Endothelial cell of umbilical vein (primary cell): ENCODE data around the gene MIER3. TPM values are rescaled to one million over a fixed set of nuclear protein-coding genes. Genes with fewer than 3 reads are reported as not detected.

Experiments
- BruUV-seq: library from RNA; stranded (reverse); fragments of 400-500 nt; replicated peaks from 2 replicates; lab custom pipeline; 2021; lab: Mats Ljungman, UMichigan
- CTCF ChIA-PET: fragments of 300-600, 350-600 bp; sonication (Branson Sonifier 250); formaldehyde crosslinking; loops from one replicate; lab custom pipeline; 2021; ENCODE audit warnings: antibody characterized with exemption, inconsistent platforms; lab: Charles Lee
- POLR2A ChIA-PET: fragments of 300-600, 350-600 bp; sonication (Branson Sonifier 250); formaldehyde crosslinking; loops from one replicate; lab custom pipeline; 2021; ENCODE audit warnings: antibody characterized with exemption, inconsistent platforms; lab: Charles Lee
- DNase-seq: peaks from one replicate; pipeline ENCODE4 v3.0.0-alpha.2; 2011; ENCODE audit warnings: low read depth, low spot score
- FAIRE-seq: peaks from 2 replicates; lab custom pipeline; 2011; peaks lifted over from hg19 to GRCh38; lab: Jason Lieb, UNC
- H2AFZ ChIP-seq: 2 replicates; pipeline ENCODE4 v1.6.0; 2012; ENCODE audit warnings: low read depth, low read length, control low read depth, inconsistent platforms
- H3K27ac ChIP-seq: 2 replicates; pipeline ENCODE4 v1.5.1; 2011; ENCODE audit warnings: low read depth, mild to moderate bottlenecking, control low read depth, low read length, moderate library complexity; ENCODE audit not compliant: insufficient read depth
- H3K27me3 ChIP-seq, 2 experiments: 2 replicates each; pipeline versions ENCODE4 v1.6.0 to v1.6.1; 2011; ENCODE audit warnings: low read length in 2 of 2, mixed read lengths in 1 of 2; ENCODE audit not compliant: control insufficient read depth in 2 of 2, insufficient read depth in 2 of 2
- H3K36me3 ChIP-seq, 2 experiments: 2 replicates in 1 of 2; 3 replicates in 1 of 2; pipeline ENCODE4 v1.5.1; 2011; ENCODE audit warnings: low read length in 2 of 2, mild to moderate bottlenecking in 1 of 2, moderate library complexity in 1 of 2; ENCODE audit not compliant: control insufficient read depth in 2 of 2, insufficient read depth in 2 of 2; ENCODE audit errors: extremely low read depth in 1 of 2
- H3K4me1 ChIP-seq: 3 replicates; pipeline ENCODE4 v1.5.1; 2011; ENCODE audit warnings: mild to moderate bottlenecking, low read length; ENCODE audit not compliant: control insufficient read depth, insufficient read depth; ENCODE audit errors: extremely low read depth
- H3K4me2 ChIP-seq: 2 replicates; pipeline ENCODE4 v1.6.1; 2011; ENCODE audit warnings: low read length, control low read depth, mixed read lengths; ENCODE audit not compliant: insufficient read depth
- H3K4me3 ChIP-seq, 3 experiments: fragments of 200-600 bp in 1 of 3; sonication (generic), shearing (Covaris generic) in 1 of 3; replicated peaks in 1 of 3; 2 replicates each; pipeline ENCODE4 v1.5.1; 2011 to 2016; ENCODE audit warnings: control low read depth in 3 of 3, low read length in 3 of 3, mild to moderate bottlenecking in 2 of 3, inconsistent platforms in 1 of 3, low read depth in 1 of 3, moderate library complexity in 1 of 3; ENCODE audit not compliant: insufficient read depth in 1 of 3
- H3K79me2 ChIP-seq: 2 replicates; pipeline ENCODE4 v1.6.0; 2012; ENCODE audit warnings: low read length, inconsistent platforms; ENCODE audit not compliant: control insufficient read depth, insufficient read depth
- H3K9ac ChIP-seq: replicated peaks from 2 replicates; pipeline ENCODE3; 2011; ENCODE audit warnings: low read length, control low read depth; ENCODE audit not compliant: insufficient read depth; ENCODE audit errors: extremely low read depth
- H3K9me1 ChIP-seq: replicated peaks from 3 replicates; pipeline ENCODE4 v1.6.0; 2011; ENCODE audit warnings: mild to moderate bottlenecking, low read length; ENCODE audit not compliant: control insufficient read depth, insufficient read depth; ENCODE audit errors: extremely low read depth
- H3K9me3 ChIP-seq: replicated peaks from 2 replicates; pipeline ENCODE4 v1.5.1; 2012; ENCODE audit warnings: low read length, inconsistent platforms; ENCODE audit not compliant: control insufficient read depth, insufficient read depth
- H4K20me1 ChIP-seq: replicated peaks from 2 replicates; pipeline ENCODE3; 2011; ENCODE audit warnings: mild to moderate bottlenecking, low read length; ENCODE audit not compliant: control insufficient read depth, insufficient read depth; ENCODE audit errors: extremely low read depth
- CTCF ChIP-seq, 2 donors: IDR thresholded peaks; 1 replicate in 1 of 2; 2 replicates in 1 of 2; pipeline ENCODE4 v1.5.1; 2011; ENCODE audit warnings: low read length in 2 of 2, mild to moderate bottlenecking in 2 of 2, moderate library complexity in 2 of 2, control low read depth in 1 of 2, inconsistent platforms in 1 of 2, low read depth in 1 of 2; ENCODE audit not compliant: insufficient read depth in 1 of 2; ENCODE audit errors: extremely low read depth in 1 of 2
- EZH2 ChIP-seq: IDR thresholded peaks from 2 replicates; pipeline ENCODE4 v1.6.1; 2012; ENCODE audit warnings: borderline replicate concordance, low read depth, mild to moderate bottlenecking, moderate library complexity, low read length, inconsistent platforms; ENCODE audit not compliant: severe bottlenecking
- FOS ChIP-seq: IDR thresholded peaks from 2 replicates; pipeline ENCODE4 v1.6.1; 2011; ENCODE audit warnings: mild to moderate bottlenecking, low read length, moderate library complexity, borderline replicate concordance; ENCODE audit not compliant: insufficient read depth
- GATA2 ChIP-seq: IDR thresholded peaks from 2 replicates; pipeline ENCODE4 v1.7.0; 2011; ENCODE audit warnings: low read depth, mild to moderate bottlenecking, moderate library complexity, mixed read lengths, low read length; ENCODE audit not compliant: insufficient read length, insufficient read depth
- JUN ChIP-seq: IDR thresholded peaks from 2 replicates; pipeline ENCODE4 v1.6.1; 2011; ENCODE audit warnings: borderline replicate concordance, low read depth; ENCODE audit not compliant: insufficient read length, insufficient read depth
- MYC ChIP-seq: IDR thresholded peaks from one replicate; pipeline ENCODE4 v1.6.1; 2011; ENCODE audit warnings: mild to moderate bottlenecking, low read depth, low read length
- POLR2A ChIP-seq: IDR thresholded peaks from 2 replicates; pipeline ENCODE4 v1.6.1; 2012; ENCODE audit warnings: low read depth, mild to moderate bottlenecking, control low read depth, low read length
- POLR2AphosphoS5 ChIP-seq: IDR thresholded peaks from 2 replicates; pipeline ENCODE4 v1.6.1; 2012; ENCODE audit warnings: low read depth, mild to moderate bottlenecking, control low read depth, low read length, moderate library complexity; ENCODE audit not compliant: insufficient read depth
- dilution Hi-C: fragments of 300-500 bp; cut with MboI; formaldehyde crosslinking; loops from one replicate; pipeline ENCODE4 v1.15.0; 2019; ENCODE audit warnings: low sequenced_read_pairs; ENCODE audit not compliant: extremely low pct_ligation_motif_present
- intact Hi-C: fragments of 100-400 bp; cut with micrococcal nuclease; formaldehyde crosslinking; loops from one replicate; pipeline ENCODE4 v1.10.0; 2022
- polyA plus RNA-seq, 4 experiments: library from polyadenylated mRNA; depleted of rRNA in 3 of 4; stranded (reverse) in 3 of 4; unstranded in 1 of 4; fragments of >200 nt; gene quantifications; 2 replicates each; pipeline versions ENCODE4 v1.2.1 to v1.2.3, GENCODE V29; 2011 to 2012; ENCODE audit warnings: missing spikeins in 1 of 4
- total RNA-seq: library from RNA; stranded (reverse); gene quantifications from 2 replicates; pipeline ENCODE4 v1.2.3, GENCODE V29; 2021
- TF ChIP-seq, protein P1 (sequence below): IDR thresholded peaks from 2 replicates; pipeline ENCODE4 v1.6.1; 2011; ENCODE audit not compliant: insufficient read depth, insufficient read length

MIER3 gene
- total and polyA plus RNA-seq, 2 donors (not counting 3 experiments of a cell fraction or from before 2014, with no cell fraction given) = 6.6 to 20.5 TPM

- CTCF ChIA-PET = no interaction called here
- POLR2A ChIA-PET = interaction anchor here (0.6 kb wide), 1 partner anchor 188 kb away, joined by 3 read pairs; no protein-coding TSS in a partner anchor
Measured at GRCh38 chr5:56977021-56977420, 25.1 kb upstream of the MIER3 start.

More at GRCh38 chr5:56977021-56977420, 25.1 kb upstream of the MIER3 start:
- H3K4me2 ChIP-seq = no peak overlapping the region
- no peaks in the 10 kb centered on the region for H3K9me1 ChIP-seq
- no peak overlapping the region for H3K9ac ChIP-seq
- dilution Hi-C loops (no loop called here), intact Hi-C loops (no loop called here)
- no peak overlapping the region for H3K4me3 ChIP-seq
- H3K27me3 ChIP-seq = peaks cover 14 to 23% of the 10 kb centered on the region in 2 experiments
- DNase-seq (no peak), FAIRE-seq (no peak)
- H3K27ac ChIP-seq = no peak overlapping the region
- no peaks in the 10 kb centered on the region for H3K4me1 ChIP-seq
- TF ChIP-seq, protein P1, sequence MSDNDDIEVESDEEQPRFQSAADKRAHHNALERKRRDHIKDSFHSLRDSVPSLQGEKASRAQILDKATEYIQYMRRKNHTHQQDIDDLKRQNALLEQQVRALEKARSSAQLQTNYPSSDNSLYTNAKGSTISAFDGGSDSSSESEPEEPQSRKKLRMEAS = no peak
- TF ChIP-seq EZH2 (no peak), POLR2A (no peak), FOS (no peak), CTCF (IDR thresholded peaks at IDR 0.05; ENCODE audit: extremely low read depth in 1 of 2, insufficient read depth in 1 of 2, low read depth in 1 of 2, low read length in 2 of 2) (no peak), GATA2 (no peak), POLR2AphosphoS5 (no peak), MYC (no peak), JUN (no peak)
- H3K79me2 ChIP-seq = no peaks in the 10 kb centered on the region
- no peak overlapping the region for H2AFZ ChIP-seq
- no peaks in the 10 kb centered on the region for H4K20me1 ChIP-seq
- BruUV-seq = no TSS peak
- H3K36me3 ChIP-seq = no peaks in the 10 kb centered on the region
- no peaks in the 10 kb centered on the region for H3K9me3 ChIP-seq
